Stomach (tissue), 9 donors: Measurements from ENCODE around the gene NCAN. TPM values are rescaled to one million over a fixed set of nuclear protein-coding genes. Genes with fewer than 3 reads are reported as not detected.

Experiments used
- DNase-seq, 2 donors: peaks; one replicate each; pipeline versions ENCODE4 v3.0.0 to v3.0.0-alpha.2; 2013 to 2019
- H3K27ac ChIP-seq, 5 donors: fragments of 200-600 bp in 4 of 5; sonication (generic) in 4 of 5; one replicate each; pipeline ENCODE4 v1.5.1; 2013 to 2019; ENCODE audit warnings: mild to moderate bottlenecking in 1 of 5, moderate library complexity in 1 of 5
- H3K27me3 ChIP-seq, 3 donors: fragments of 200-600 bp; sonication (generic); one replicate each; pipeline ENCODE4 v1.5.1; 2017 to 2019; ENCODE audit warnings: mixed run types in 1 of 3
- H3K36me3 ChIP-seq, 4 donors: fragments of 200-600 bp; sonication (generic); 1 replicate in 3 of 4; 2 replicates in 1 of 4; pipeline ENCODE4 v1.5.1; 2016 to 2019
- H3K4me1 ChIP-seq, 4 donors: fragments of 200-600 bp; sonication (generic); one replicate each; pipeline ENCODE4 v1.5.1; 2016 to 2019
- H3K4me3 ChIP-seq, 4 donors: fragments of 200-600 bp; sonication (generic) in 3 of 4; one replicate each; pipeline ENCODE4 v1.5.1; 2016 to 2019; ENCODE audit warnings: mild to moderate bottlenecking in 1 of 4
- H3K9me3 ChIP-seq, 4 donors: fragments of 200-600 bp; sonication (generic); one replicate each; pipeline ENCODE4 v1.5.1; 2016 to 2019
- CTCF ChIP-seq, 7 experiments: fragments of 450-650 bp in 4 of 7; fragments of 200-600 bp in 3 of 7; sonication (generic) in 3 of 7; IDR thresholded peaks; one replicate each; pipeline ENCODE4 v1.5.1; 2016 to 2019; ENCODE audit warnings: antibody characterized with exemption in 7 of 7, control low read depth in 2 of 7, mild to moderate bottlenecking in 1 of 7
- EP300 ChIP-seq: sonication (generic); formaldehyde crosslinking; IDR thresholded peaks from one replicate; pipeline ENCODE4 v1.6.1; 2017; ENCODE audit warnings: antibody characterized with exemption
- POLR2A ChIP-seq, 4 donors: fragments of 450-650 bp; IDR thresholded peaks; one replicate each; pipeline ENCODE4 v1.6.1; 2016; ENCODE audit warnings: antibody characterized with exemption in 4 of 4, control low read depth in 2 of 4, mild to moderate bottlenecking in 1 of 4, moderate library complexity in 1 of 4
- POLR2AphosphoS5 ChIP-seq, 3 donors: sonication (generic); formaldehyde crosslinking; IDR thresholded peaks; one replicate each; pipeline ENCODE4 v1.6.1; 2016; ENCODE audit warnings: antibody characterized with exemption in 3 of 3
- WGBS, 5 donors: extraction: QIAGEN DNeasy Blood & Tissue Kit in 3 of 5; methylation state at CpG; one replicate each; pipeline versions ENCODE4 v1.1.5 to v1.1.7; 2013 to 2018; 5-methylcytosine and 5-hydroxymethylcytosine counted together
- intact Hi-C: fragments of 100-400 bp; cut with DNase I; formaldehyde crosslinking; loops from one replicate; pipeline ENCODE4 v1.15.1; 2023; ENCODE audit warnings: low total_unique reads
- polyA plus RNA-seq, 3 donors: library from polyadenylated mRNA; stranded (reverse); fragments of 200-250 nt; gene quantifications; one replicate each; pipeline ENCODE4 v1.2.3, GENCODE V29; 2013
- total RNA-seq, 5 donors: library from RNA; depleted of rRNA; stranded (reverse); fragments of >200 nt; gene quantifications; one replicate each; pipeline versions ENCODE4 v1.1.0 to v1.2.3, GENCODE V29; 2014 to 2016
- donor health status: healthy with polysubstance abuse.
- donor health status: Bipolar disorder and iron deficiency.
- donor health status: healthy.

NCAN gene
- total and polyA plus RNA-seq, 8 donors = 0.05 to 1.7 (median 0.06) TPM; not detected in 5

DNA sequence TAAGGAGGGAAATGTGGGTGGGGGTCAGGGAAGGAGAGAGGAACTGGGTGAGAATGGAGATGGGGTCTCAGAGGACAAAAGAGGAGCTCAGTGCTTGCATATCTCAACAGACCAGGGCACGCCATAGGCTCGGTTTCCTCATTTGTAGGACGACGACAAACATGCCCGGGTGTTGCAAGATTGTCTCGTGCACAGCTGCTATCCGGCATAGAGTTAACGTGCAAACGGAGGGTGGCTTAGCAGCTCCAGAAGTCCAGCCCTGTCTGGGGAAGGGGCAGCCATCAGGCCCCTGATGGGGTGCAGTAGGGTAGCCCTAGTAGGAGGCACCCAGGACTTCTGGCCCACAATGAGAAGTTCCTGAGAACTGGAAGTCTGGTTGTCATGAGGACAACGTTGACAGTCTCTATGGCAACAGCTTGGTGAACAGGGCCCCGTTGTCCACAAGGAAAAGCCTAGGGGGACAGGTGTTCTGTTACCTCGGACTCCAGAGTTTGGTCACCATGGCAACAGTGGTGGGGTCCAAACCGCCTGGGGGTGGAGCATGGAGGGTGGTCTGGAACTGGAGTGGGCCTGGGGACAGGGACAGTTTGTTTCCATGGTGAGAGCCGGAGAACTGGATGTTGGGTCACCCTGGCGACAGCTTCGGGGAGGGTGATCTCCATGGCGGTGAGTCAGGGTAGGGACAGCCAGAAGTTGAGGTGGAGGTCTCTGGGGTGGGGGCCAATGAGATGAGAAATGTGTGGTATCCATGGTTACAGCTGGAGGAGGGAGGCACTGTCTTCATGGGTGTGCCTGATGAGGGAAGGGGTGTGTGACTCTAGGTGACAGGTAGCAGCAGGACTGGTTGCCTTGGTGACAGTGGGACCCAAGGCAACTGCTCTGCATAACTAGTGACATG lies 44.6 kb downstream of the NCAN start:
- WGBS, 5 donors = 44 to 65% (median 53%) methylated on average over 17 of the region's 17 CpGs
- Histone ChIP-seq H3K36me3 (no peaks in the 10 kb centered on the region), H3K27me3 (peaks cover 9 to 93% (median 22%) of the 10 kb centered on the region in 3 donors), H3K9me3 (peaks cover 0 to 7% (median 6%) of the 10 kb centered on the region in 4 donors), H3K27ac (no peak overlapping the region), H3K4me3 (no peak overlapping the region), H3K4me1 (peaks cover 2 to 6% (median 5%) of the 10 kb centered on the region in 4 donors)
- TF ChIP-seq POLR2AphosphoS5 (IDR thresholded peaks at IDR 0.05) (no peak), CTCF (IDR thresholded peaks at IDR 0.05) (no peak), EP300 (no peak), POLR2A (IDR thresholded peaks at IDR 0.05) (no peak)
- DNase-seq = peak in 1 of 2 donors; percentile 39
- intact Hi-C loops = no loop called here

DNA sequence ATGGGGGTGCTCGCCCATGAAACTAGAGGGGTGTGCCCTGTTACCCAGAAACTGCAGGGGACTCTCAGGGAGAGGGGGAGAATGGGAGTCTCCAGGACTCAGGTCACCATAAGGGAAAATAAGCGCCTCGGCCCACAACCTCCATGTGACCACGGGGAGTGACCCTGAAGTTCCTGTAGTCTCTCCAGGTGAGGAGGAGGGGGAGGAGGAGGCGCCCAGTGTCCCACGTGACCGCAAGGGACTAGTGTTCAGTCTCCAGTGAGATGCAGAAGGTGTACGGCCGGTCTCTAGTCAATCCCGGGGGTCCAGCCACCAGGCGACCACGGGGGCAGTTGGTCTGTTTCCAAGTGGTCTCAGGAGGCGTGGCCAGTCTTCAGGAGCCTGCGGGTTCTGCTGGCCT lies 45.4 kb downstream of the NCAN start:
- WGBS, 5 donors = 58 to 73% (median 67%) methylated on average over 14 of the region's 14 CpGs
- Histone ChIP-seq H3K9me3 (peaks cover 0 to 7% (median 6%) of the 10 kb centered on the region in 4 donors), H3K4me1 (peaks cover 6 to 12% (median 10%) of the 10 kb centered on the region in 4 donors), H3K4me3 (no peak overlapping the region), H3K36me3 (no peaks in the 10 kb centered on the region), H3K27me3 (peaks cover 11 to 93% (median 30%) of the 10 kb centered on the region in 3 donors), H3K27ac (no peak overlapping the region)
- DNase-seq = no peak
- intact Hi-C loops = no loop called here
- no peak for TF ChIP-seq CTCF (IDR thresholded peaks at IDR 0.05)
- no peak for TF ChIP-seq POLR2A (IDR thresholded peaks at IDR 0.05)
- TF ChIP-seq EP300 = no peak
- TF ChIP-seq POLR2AphosphoS5 (IDR thresholded peaks at IDR 0.05) = no peak

DNA sequence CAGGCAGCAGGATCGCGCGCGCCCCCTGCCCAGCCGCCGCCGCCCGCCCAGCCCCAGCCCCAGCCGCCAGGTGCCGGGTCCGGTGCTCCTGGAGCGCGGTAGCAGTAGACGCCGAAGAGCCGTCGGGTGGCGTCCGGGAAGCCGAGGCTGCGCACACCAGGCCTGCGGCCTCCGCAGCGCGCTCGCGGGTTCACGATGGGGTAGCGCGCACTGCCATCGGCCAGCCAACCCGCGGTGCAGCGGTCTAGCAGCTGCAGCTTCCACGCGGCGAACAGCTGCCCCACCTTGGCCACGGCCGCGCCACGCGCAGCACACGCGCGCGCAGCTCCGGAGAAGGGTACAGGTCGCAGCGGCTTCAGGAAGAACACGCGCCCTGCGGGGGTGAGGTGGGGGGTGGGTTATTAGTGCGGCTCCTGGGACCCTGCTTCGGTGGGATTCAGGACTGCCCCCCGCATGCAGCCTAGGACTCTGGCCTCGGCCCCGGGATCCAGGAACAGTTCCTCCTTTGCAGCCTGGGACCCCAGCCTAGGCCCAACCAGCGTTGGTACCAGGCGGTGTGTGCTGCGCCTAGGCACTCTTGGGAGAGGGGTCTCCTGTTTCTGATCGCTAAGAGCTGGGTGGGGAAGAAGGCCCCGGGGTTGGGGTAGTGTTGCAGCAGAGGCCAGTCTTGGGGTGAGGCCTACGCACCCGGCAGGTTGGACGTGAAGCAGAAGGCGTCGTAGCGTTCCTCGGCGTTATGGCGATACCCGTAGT lies 46.3 kb downstream of the NCAN start:
- Histone ChIP-seq H3K36me3 (no peaks in the 10 kb centered on the region), H3K9me3 (peaks cover 0 to 7% (median 6%) of the 10 kb centered on the region in 4 donors), H3K4me3 (no peak overlapping the region), H3K4me1 (peaks cover 6 to 19% (median 10%) of the 10 kb centered on the region in 4 donors), H3K27ac (no peak overlapping the region), H3K27me3 (peaks cover 16 to 94% (median 38%) of the 10 kb centered on the region in 3 donors)
- WGBS, 5 donors = 72 to 86% (median 78%) methylated on average over 31 to 72 of the region's 72 CpGs
- DNase-seq = no peak
- intact Hi-C loops = no loop called here
- no peak for TF ChIP-seq POLR2AphosphoS5 (IDR thresholded peaks at IDR 0.05)
- TF ChIP-seq EP300 = no peak
- no peak for TF ChIP-seq POLR2A (IDR thresholded peaks at IDR 0.05)
- no peak for TF ChIP-seq CTCF (IDR thresholded peaks at IDR 0.05)

DNA sequence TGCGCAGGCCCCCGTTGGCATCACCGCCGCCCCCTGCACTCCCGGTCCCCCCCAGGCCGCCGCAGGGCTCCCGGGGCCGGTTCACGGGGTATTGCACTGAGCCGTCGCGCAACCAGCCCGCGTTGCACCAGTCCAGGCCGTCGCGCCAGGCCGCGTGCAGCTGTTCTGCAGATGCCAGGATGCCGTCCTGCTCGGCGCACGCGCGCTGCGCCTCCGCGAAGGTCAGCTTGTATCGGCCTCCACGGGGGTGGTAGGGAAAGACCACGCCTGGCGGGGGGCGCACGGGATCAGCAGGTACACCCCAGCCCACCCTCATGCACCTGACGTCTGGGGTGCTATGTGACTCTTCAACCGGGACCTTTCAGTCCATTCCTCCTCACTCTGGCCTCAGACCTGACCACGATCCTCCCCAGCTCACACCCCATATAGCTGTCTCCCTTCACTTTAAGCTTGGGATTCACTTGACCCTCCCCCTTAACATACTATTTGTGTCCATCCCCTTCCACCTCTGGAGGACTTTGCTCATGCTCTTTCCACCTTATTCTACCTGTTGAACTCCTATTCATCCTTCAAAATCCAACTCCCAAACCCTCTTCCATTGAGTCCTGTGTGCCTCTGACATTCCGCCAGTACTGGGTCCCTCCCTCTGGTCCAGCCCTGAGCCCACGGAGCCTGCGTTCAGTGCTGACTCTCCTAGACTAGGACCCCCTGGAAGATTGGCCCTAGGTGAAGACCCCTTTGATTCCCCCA lies 47.0 kb downstream of the NCAN start:
- Histone ChIP-seq H3K27ac (no peak overlapping the region), H3K27me3 (peaks cover 16 to 94% (median 43%) of the 10 kb centered on the region in 3 donors), H3K4me1 (peaks cover 6 to 19% (median 10%) of the 10 kb centered on the region in 4 donors), H3K36me3 (no peaks in the 10 kb centered on the region), H3K4me3 (no peak overlapping the region), H3K9me3 (peaks cover 0 to 7% (median 6%) of the 10 kb centered on the region in 4 donors)
- WGBS, 5 donors = 91 to 95% (median 94%) methylated on average over 35 to 41 of the region's 41 CpGs
- intact Hi-C loops = no loop called here
- no peak for DNase-seq
- TF ChIP-seq POLR2A (IDR thresholded peaks at IDR 0.05) (no peak), POLR2AphosphoS5 (IDR thresholded peaks at IDR 0.05) (no peak), CTCF (IDR thresholded peaks at IDR 0.05) (no peak)
